Heart left ventricle (tissue), 16 donors: Measurements from ENCODE around the gene HMGCR. TPM values are rescaled to one million over a fixed set of nuclear protein-coding genes. Genes with fewer than 3 reads are reported as not detected.

Experiments
- ATAC-seq, 4 donors: fragments of 200-7000 bp; cut with Tn5 transposase; one replicate each; pipeline ENCODE4 v1.9.1; 2020 to 2022; ENCODE audit warnings: moderate library complexity in 4 of 4, mild to moderate bottlenecking in 3 of 4, moderate number of reproducible peaks in 1 of 4
- DNase-seq, 5 donors: peaks; one replicate each; pipeline ENCODE4 v3.0.0-alpha.2; 2020
- H3K27ac ChIP-seq, 12 donors: fragments of 200-600 bp; sonication (generic) in 4 of 12; one replicate each; pipeline versions ENCODE4 v1.5.0 to v1.8.0; 2016 to 2022; ENCODE audit warnings: mild to moderate bottlenecking in 2 of 12
- H3K27me3 ChIP-seq, 9 donors: fragments of 200-600 bp; sonication (generic) in 2 of 9; one replicate each; pipeline versions ENCODE4 v1.5.1 to v1.8.0; 2016 to 2022; ENCODE audit warnings: mild to moderate bottlenecking in 3 of 9
- H3K36me3 ChIP-seq, 9 donors: fragments of 200-600 bp; sonication (generic) in 2 of 9; one replicate each; pipeline versions ENCODE4 v1.5.0 to v1.8.0; 2018 to 2022; ENCODE audit warnings: mild to moderate bottlenecking in 2 of 9
- H3K4me1 ChIP-seq, 12 donors: fragments of 200-600 bp; sonication (generic) in 4 of 12; one replicate each; pipeline versions ENCODE4 v1.5.0 to v1.8.0; 2016 to 2022; ENCODE audit warnings: mild to moderate bottlenecking in 3 of 12
- H3K4me3 ChIP-seq, 12 donors: fragments of 200-600 bp; sonication (generic) in 4 of 12; one replicate each; pipeline versions ENCODE4 v1.5.0 to v1.8.0; 2017 to 2022; ENCODE audit warnings: mild to moderate bottlenecking in 9 of 12, moderate library complexity in 4 of 12
- H3K9me3 ChIP-seq, 12 donors: fragments of 200-600 bp; sonication (generic) in 4 of 12; one replicate each; pipeline versions ENCODE4 v1.5.0 to v1.8.0; 2016 to 2022; ENCODE audit warnings: mild to moderate bottlenecking in 1 of 12
- POLR2A ChIP-seq, 2 donors: fragments of 450-650 bp; IDR thresholded peaks; one replicate each; pipeline ENCODE4 v1.6.1; 2017; ENCODE audit warnings: antibody characterized with exemption in 2 of 2, mild to moderate bottlenecking in 2 of 2, moderate library complexity in 2 of 2
- WGBS, 4 donors: extraction: QIAGEN DNeasy Blood & Tissue Kit in 2 of 4; methylation state at CpG; one replicate each; pipeline versions ENCODE4 v1.1.5 to v1.1.7; 2013 to 2018; 5-methylcytosine and 5-hydroxymethylcytosine counted together
- intact Hi-C, 10 donors: fragments of 100-400 bp; cut with DNase I; formaldehyde crosslinking; loops; one replicate each; pipeline versions ENCODE4 v1.11.1 to v1.14.2; 2022
- polyA plus RNA-seq, 2 donors: library from polyadenylated mRNA; stranded (reverse); fragments of 200-250 nt; gene quantifications; one replicate each; pipeline ENCODE4 v1.2.3, GENCODE V29; 2013
- total RNA-seq, 9 donors: library from RNA; depleted of rRNA in 2 of 9; stranded (reverse); fragments of >200 nt in 2 of 9; fragmentation: NEBNext Ultra II Directional in 3 of 9; extraction: Animal tissue kit (Norgen Biotek cat#: 25700) in 3 of 9; gene quantifications; one replicate each; pipeline versions ENCODE4 v1.1.0 to v1.2.4, GENCODE V29; 2016 to 2023
- TF ChIP-seq, protein P1 (sequence below), 12 donors: fragments of 200-600 bp; sonication (generic) in 4 of 12; IDR thresholded peaks; one replicate each; pipeline versions ENCODE4 v1.5.0 to v1.8.0; 2018 to 2022; ENCODE audit warnings: antibody characterized with exemption in 12 of 12, mild to moderate bottlenecking in 5 of 12
- donor health status: ischemic (EF 13 %, LVEDD 7.1; RV severe dilation, severe dysfunction).
- donor health status: healthy with polysubstance abuse.
- donor health status: DM: no; HTN: yes; CAD: no.
- donor health status: DM: no; HTN: no; CAD: no.
- donor health status: ischemic (EF 25% LVEDD 6.9; RV normal size, moderate dysfunction).
- donor health status: ischemic (EF 25% LVEDD 5.7; RV mildly dilated, moderate dysfunction).
- donor health status: healthy.
- donor health status: DM: yes; HTN: yes; CAD: no.
- donor health status: ischemic (EF 35%, LVEDD 5.7; RV mildly dilated, moderate dysfunction).
- donor health status: nonischemic (EF 11% LVEDD 7.7; RV severe dilation, severe dysfunction).
- donor health status: DM: yes; HTN: yes; CAD: no.
- donor health status: PGD.
- donor health status: ischemic (EF 29% LVEDD 5.4; RV normal size, mild dysfunction).
- donor health status: nonischemic (EF 23%, LVEDD 6.1; RV moderate dilation, normal function).

HMGCR gene
- total and polyA plus RNA-seq, 11 donors, result 2.0 to 15.2 (median 11.4) TPM

DNA sequence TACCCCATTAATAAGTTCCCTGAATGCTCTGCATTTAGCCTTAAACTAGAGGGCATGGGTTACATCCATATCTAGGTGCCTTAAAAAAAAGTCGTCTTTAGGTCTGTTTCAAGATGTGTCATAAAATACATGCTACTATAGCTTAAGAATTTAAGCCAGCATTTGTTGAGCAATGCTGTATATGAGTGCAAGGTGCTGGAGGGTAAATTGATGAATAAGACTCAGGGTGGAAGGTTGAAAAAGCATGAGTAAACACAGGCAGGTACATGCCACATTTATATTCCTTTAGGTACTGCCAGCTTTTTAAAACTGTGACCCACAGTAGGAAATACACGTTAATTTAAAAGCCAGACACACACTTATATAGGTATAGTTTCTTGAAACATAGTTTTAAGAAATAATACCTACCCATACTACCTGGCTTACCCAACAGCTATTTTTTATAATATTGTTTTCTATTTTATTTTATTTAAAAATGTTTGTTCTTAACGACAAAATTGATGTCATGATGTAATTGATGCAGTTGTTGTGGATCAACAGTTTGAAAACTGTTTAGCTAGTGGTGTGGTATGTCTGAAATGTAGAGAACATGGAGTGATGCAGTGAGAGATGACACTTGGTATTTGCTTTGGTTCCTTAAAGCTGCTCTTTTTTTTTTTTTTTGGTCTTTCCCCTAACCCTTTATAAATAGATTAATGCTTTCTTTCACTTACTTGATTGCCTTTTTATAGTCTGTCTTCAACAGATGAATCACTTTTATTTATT lies 3.9 kb downstream of the HMGCR start:
- no peak for DNase-seq
- Histone ChIP-seq H3K4me1 (peaks cover 0 to 27% (median 14%) of the 10 kb centered on the region in 12 donors), H3K4me3 (no peak overlapping the region), H3K27ac (no peak overlapping the region), H3K9me3 (no peaks in the 10 kb centered on the region), H3K36me3 (peaks cover 0 to 31% (median 23%) of the 10 kb centered on the region in 9 donors), H3K27me3 (no peaks in the 10 kb centered on the region)
- WGBS, 4 donors, result 77 to 82% (median 77%) methylated on average over 3 of the region's 3 CpGs
- intact Hi-C loops, result no loop called here
- no peak for ATAC-seq
- no peak for TF ChIP-seq POLR2A (IDR thresholded peaks at IDR 0.05)
- TF ChIP-seq, protein P1, sequence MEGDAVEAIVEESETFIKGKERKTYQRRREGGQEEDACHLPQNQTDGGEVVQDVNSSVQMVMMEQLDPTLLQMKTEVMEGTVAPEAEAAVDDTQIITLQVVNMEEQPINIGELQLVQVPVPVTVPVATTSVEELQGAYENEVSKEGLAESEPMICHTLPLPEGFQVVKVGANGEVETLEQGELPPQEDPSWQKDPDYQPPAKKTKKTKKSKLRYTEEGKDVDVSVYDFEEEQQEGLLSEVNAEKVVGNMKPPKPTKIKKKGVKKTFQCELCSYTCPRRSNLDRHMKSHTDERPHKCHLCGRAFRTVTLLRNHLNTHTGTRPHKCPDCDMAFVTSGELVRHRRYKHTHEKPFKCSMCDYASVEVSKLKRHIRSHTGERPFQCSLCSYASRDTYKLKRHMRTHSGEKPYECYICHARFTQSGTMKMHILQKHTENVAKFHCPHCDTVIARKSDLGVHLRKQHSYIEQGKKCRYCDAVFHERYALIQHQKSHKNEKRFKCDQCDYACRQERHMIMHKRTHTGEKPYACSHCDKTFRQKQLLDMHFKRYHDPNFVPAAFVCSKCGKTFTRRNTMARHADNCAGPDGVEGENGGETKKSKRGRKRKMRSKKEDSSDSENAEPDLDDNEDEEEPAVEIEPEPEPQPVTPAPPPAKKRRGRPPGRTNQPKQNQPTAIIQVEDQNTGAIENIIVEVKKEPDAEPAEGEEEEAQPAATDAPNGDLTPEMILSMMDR (IDR thresholded peaks at IDR 0.05), result no peak

DNA sequence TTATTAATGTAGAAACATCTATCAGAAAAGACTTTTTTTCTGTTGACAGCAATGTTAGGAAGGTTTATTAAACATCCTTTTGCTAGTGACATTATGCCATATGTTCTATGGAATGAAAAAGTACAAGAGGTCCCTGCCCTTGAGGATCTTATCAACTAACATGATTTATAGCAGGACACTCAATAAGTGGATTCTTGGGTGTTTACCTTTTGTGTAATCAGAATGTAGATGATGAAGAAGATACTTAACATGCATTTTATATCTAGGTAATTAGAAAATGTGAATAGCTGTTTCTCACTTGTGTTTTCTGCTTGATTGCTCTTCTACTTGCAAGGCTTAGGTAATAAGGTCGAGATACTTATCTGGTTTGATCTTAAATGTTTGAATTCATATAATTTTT lies 4.9 kb downstream of the HMGCR start:
- Histone ChIP-seq H3K4me3 (no peak overlapping the region), H3K27me3 (no peaks in the 10 kb centered on the region), H3K36me3 (peaks cover 0 to 42% (median 34%) of the 10 kb centered on the region in 9 donors), H3K4me1 (peaks cover 0 to 22% (median 13%) of the 10 kb centered on the region in 12 donors), H3K9me3 (no peaks in the 10 kb centered on the region), H3K27ac (no peak overlapping the region)
- ATAC-seq (no peak), DNase-seq (no peak)
- WGBS, 4 donors, result 86 to 90% (median 88%) methylated on average over 1 of the region's 1 CpG
- intact Hi-C loops, result no loop called here
- no peak for TF ChIP-seq POLR2A (IDR thresholded peaks at IDR 0.05)

GRCh38 chr5:75342836-75343235 lies 5.8 kb downstream of the HMGCR start:
- Histone ChIP-seq H3K27ac (no peak overlapping the region), H3K36me3 (peaks cover 0 to 51% (median 43%) of the 10 kb centered on the region in 9 donors), H3K27me3 (no peaks in the 10 kb centered on the region), H3K4me1 (peaks cover 0 to 20% (median 10%) of the 10 kb centered on the region in 12 donors), H3K9me3 (no peaks in the 10 kb centered on the region), H3K4me3 (no peak overlapping the region)
- no peak for DNase-seq
- 95 to 99% (median 98%) methylated on average over 4 of the region's 4 CpGs for WGBS, 4 donors
- intact Hi-C loops, result no loop called here
- no peak for ATAC-seq
- TF ChIP-seq, protein P1 (IDR thresholded peaks at IDR 0.05), result no peak
- no peak for TF ChIP-seq POLR2A (IDR thresholded peaks at IDR 0.05)

DNA sequence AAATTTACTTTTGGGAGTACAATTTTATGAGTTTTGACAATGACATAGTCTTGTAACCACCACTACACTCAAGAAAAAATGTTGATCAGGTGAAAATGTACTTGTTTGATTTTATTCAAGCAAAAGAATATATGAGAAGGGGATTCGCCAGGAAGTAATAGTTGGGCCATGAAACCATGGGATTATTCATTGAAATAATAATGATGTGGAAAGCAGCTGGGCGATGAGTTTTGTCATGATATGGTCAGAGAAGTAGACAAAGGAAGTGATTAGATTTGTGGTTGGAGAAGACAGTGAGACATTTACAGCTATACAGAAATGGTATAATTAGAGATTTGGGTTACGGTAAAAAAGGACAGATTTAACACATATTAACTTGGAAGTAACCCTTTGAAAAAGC lies 11.2 kb downstream of the HMGCR start:
- intact Hi-C loops, result no loop called here

More for the DNA sequence above, 11.2 kb downstream of the HMGCR start:
- peaks cover 0 to 100% (median 97%) of the 10 kb centered on the region in 9 donors for H3K36me3 ChIP-seq
- no peak overlapping the region for H3K4me3 ChIP-seq
- TF ChIP-seq POLR2A (IDR thresholded peaks at IDR 0.05), result no peak
- TF ChIP-seq, protein P1 (IDR thresholded peaks at IDR 0.05), result no peak
- DNase-seq (no peak), ATAC-seq (no peak)
- no peaks in the 10 kb centered on the region for H3K27me3 ChIP-seq
- no peaks in the 10 kb centered on the region for H3K9me3 ChIP-seq
- no peak overlapping the region for H3K27ac ChIP-seq
- no peaks in the 10 kb centered on the region for H3K4me1 ChIP-seq
- 93 to 94% (median 94%) methylated on average over 3 of the region's 3 CpGs for WGBS, 4 donors
